Activated CD4-positive, alpha-beta T cell treated with anti-CD3 and anti-CD28 coated beads for 36 hours (primary cell): ENCODE data around the gene ANKRD31. TPM values are rescaled to one million over a fixed set of nuclear protein-coding genes. Genes with fewer than 3 reads are reported as not detected.
"Not testable (repeated sequence)": the region's sequence is repeated elsewhere in the genome, so short reads cannot be mapped to it uniquely, and the experiment has no call there.

Experiments
- ATAC-seq: fragments of 200-7000 bp; cut with Tn5 transposase; one replicate; pipeline ENCODE4 v1.10.0; 2021; ENCODE audit warnings: mild to moderate bottlenecking, moderate library complexity
- CTCF ChIA-PET: fragments of 350-600 bp; sonication (Branson Sonifier 250); formaldehyde crosslinking; loops from one replicate; lab custom pipeline; 2021; ENCODE audit warnings: antibody characterized with exemption; lab: Charles Lee
- POLR2A ChIA-PET: fragments of 350-600 bp; sonication (Branson Sonifier 250); formaldehyde crosslinking; loops from one replicate; lab custom pipeline; 2021; ENCODE audit warnings: antibody characterized with exemption, inconsistent platforms; lab: Charles Lee
- DNase-seq: peaks from one replicate; pipeline ENCODE4 v3.0.0-alpha.2; 2020
- H3K27ac Mint-ChIP-seq: one replicate; pipeline ENCODE4 v1.8.0; 2021; ENCODE audit warnings: mixed read lengths
- H3K27me3 Mint-ChIP-seq: one replicate; pipeline ENCODE4 v1.8.0; 2021; ENCODE audit warnings: mixed read lengths
- H3K36me3 Mint-ChIP-seq: one replicate; pipeline ENCODE4 v1.8.0; 2021; ENCODE audit warnings: low read depth, mixed read lengths
- H3K4me1 Mint-ChIP-seq: one replicate; pipeline ENCODE4 v1.8.0; 2021; ENCODE audit warnings: mixed read lengths
- H3K4me3 Mint-ChIP-seq: one replicate; pipeline ENCODE4 v1.8.0; 2021; ENCODE audit warnings: mild to moderate bottlenecking, moderate library complexity, mixed read lengths
- H3K9me3 Mint-ChIP-seq: one replicate; pipeline ENCODE4 v1.8.0; 2021; ENCODE audit warnings: low read depth, mixed read lengths
- intact Hi-C, 2 experiments: fragments of 100-400 bp; cut with DNase I in 1 of 2; cut with micrococcal nuclease in 1 of 2; formaldehyde crosslinking; loops; one replicate each; pipeline versions ENCODE4 v1.14.2 to v1.15.1; 2022 to 2024; cut with DNase I, micrococcal nuclease
- total RNA-seq, 2 experiments: library from RNA; stranded (reverse); gene quantifications; one replicate each; pipeline ENCODE4 v1.2.3, GENCODE V29; 2021

Gene ANKRD31
- total RNA-seq, 2 experiments from 2014 or later = 0.66 to 0.67 TPM

DNA sequence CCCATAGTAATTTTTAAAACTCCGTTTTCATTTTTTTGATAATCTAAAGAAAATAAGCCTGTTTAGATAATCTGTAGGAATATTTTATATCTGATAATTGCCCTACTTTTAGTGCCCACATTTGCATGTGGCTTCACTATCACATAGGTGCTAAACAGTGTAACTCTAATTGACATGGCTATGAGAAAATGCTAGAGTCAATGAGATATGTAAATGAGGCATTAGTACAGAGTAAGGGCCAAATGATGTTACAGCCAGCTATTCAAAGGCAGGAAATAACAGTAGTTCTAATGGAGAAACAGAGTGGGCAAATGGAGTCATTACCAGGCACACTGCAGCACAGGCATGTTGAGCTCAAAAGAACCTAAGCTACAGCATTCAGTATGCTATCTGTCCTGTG, 147.0 kb downstream of the ANKRD31 start:
- ChIA-PET CTCF (no interaction called here), POLR2A (no interaction called here)
- ATAC-seq (peak; percentile 28), DNase-seq (no peak)
- Mint-ChIP-seq H3K36me3 (no peaks in the 10 kb centered on the region), H3K4me1 (peaks cover 23% of the 10 kb centered on the region), H3K27me3 (no peaks in the 10 kb centered on the region), H3K27ac (no peak overlapping the region), H3K4me3 (no peak overlapping the region), H3K9me3 (no peaks in the 10 kb centered on the region)
- intact Hi-C loops = loop anchor here in 1 of 2 experiments (10.0 kb wide), 1 partner anchor 1155 kb away; no protein-coding TSS in a partner anchor

- intact Hi-C loops = loop anchor here in 1 of 2 experiments (10.0 kb wide), 1 partner anchor 1156 kb away; no protein-coding TSS in a partner anchor
- Mint-ChIP-seq H3K27ac (no peak overlapping the region), H3K9me3 (no peaks in the 10 kb centered on the region), H3K4me3 (no peak overlapping the region), H3K4me1 (peaks cover 19% of the 10 kb centered on the region), H3K27me3 (no peaks in the 10 kb centered on the region), H3K36me3 (no peaks in the 10 kb centered on the region)
- ATAC-seq = peak; percentile 89
- DNase-seq = peak; percentile 59
- CTCF ChIA-PET = interaction anchor here (0.7 kb wide), 1 partner anchor 1187 kb away, joined by 3 read pairs; no protein-coding TSS in a partner anchor
- POLR2A ChIA-PET = no interaction called here
Measured at GRCh38 chr5:75089137-75089536, 147.5 kb downstream of the ANKRD31 start.

- H3K4me1 Mint-ChIP-seq = peaks cover 19% of the 10 kb centered on the region
- ChIA-PET POLR2A (no interaction called here), CTCF (interaction anchor here (0.7 kb wide), 1 partner anchor 1186 kb away, joined by 3 read pairs; no protein-coding TSS in a partner anchor)
- no peaks in the 10 kb centered on the region for H3K36me3 Mint-ChIP-seq
- ATAC-seq = no peak
- no peaks in the 10 kb centered on the region for H3K27me3 Mint-ChIP-seq
- H3K4me3 Mint-ChIP-seq = no peak overlapping the region
- DNase-seq = no peak
- no peak overlapping the region for H3K27ac Mint-ChIP-seq
- no peaks in the 10 kb centered on the region for H3K9me3 Mint-ChIP-seq
- intact Hi-C loops = loop anchor here in 1 of 2 experiments (10.0 kb wide), 1 partner anchor 1156 kb away; no protein-coding TSS in a partner anchor
Measured at GRCh38 chr5:75088648-75089047, 148.0 kb downstream of the ANKRD31 start.

- peaks cover 6% of the 10 kb centered on the region for H3K4me1 Mint-ChIP-seq
- H3K27me3 Mint-ChIP-seq = no peaks in the 10 kb centered on the region
- no peak overlapping the region for H3K27ac Mint-ChIP-seq
- ChIA-PET POLR2A (no interaction called here), CTCF (no interaction called here)
- H3K9me3 Mint-ChIP-seq = no peaks in the 10 kb centered on the region
- H3K36me3 Mint-ChIP-seq = no peaks in the 10 kb centered on the region
- DNase-seq (no peak), ATAC-seq (no peak)
- H3K4me3 Mint-ChIP-seq = no peak overlapping the region
- intact Hi-C loops = loop anchor here in 1 of 2 experiments (10.0 kb wide), 1 partner anchor 1163 kb away; no protein-coding TSS in a partner anchor
Measured at GRCh38 chr5:75081510-75081909, 155.2 kb downstream of the ANKRD31 start.

DNA sequence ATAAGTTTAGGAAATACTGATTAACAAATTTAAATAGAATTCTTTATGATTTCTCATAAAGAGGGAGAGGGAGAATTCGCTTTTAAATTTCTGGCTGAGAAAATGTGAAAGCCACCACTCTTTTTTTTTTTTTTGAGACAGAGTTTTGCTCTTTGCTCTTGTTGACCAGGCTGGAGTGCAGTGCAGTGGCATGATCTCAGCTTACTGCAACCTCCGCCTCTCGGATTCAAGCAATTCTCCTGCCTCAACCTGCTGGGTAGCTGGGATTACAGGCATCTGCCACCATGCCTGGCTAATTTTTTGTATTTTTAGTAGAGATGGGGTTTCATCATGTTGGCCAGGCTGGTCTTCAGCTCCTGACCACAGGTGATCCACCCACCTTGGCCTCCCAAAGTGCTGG, 157.3 kb downstream of the ANKRD31 start:
- H3K27ac Mint-ChIP-seq, DNase-seq, POLR2A ChIA-PET, H3K36me3 Mint-ChIP-seq, H3K9me3 Mint-ChIP-seq, intact Hi-C loops, ATAC-seq, H3K4me3 Mint-ChIP-seq, H3K27me3 Mint-ChIP-seq: not testable (repeated sequence)
- CTCF ChIA-PET = interaction anchor here (1.3 kb wide), 1 partner anchor 8 kb away, joined by 3 read pairs; no protein-coding TSS in a partner anchor
- H3K4me1 Mint-ChIP-seq = peaks cover 11% of the 10 kb centered on the region

GRCh38 chr5:75078027-75078426, 158.7 kb downstream of the ANKRD31 start:
- Mint-ChIP-seq H3K27ac (no peak overlapping the region), H3K27me3 (no peaks in the 10 kb centered on the region), H3K4me1 (peaks cover 11% of the 10 kb centered on the region), H3K9me3 (no peaks in the 10 kb centered on the region), H3K36me3 (no peaks in the 10 kb centered on the region), H3K4me3 (no peak overlapping the region)
- ChIA-PET POLR2A (no interaction called here), CTCF (no interaction called here)
- DNase-seq (no peak), ATAC-seq (no peak)
- intact Hi-C loops = no loop called here

GRCh38 chr5:75072061-75072460, 164.6 kb downstream of the ANKRD31 start:
- DNase-seq = no peak
- POLR2A ChIA-PET = no interaction called here
- intact Hi-C loops = no loop called here
- no peak overlapping the region for H3K27ac Mint-ChIP-seq
- no peaks in the 10 kb centered on the region for H3K9me3 Mint-ChIP-seq
- no peaks in the 10 kb centered on the region for H3K36me3 Mint-ChIP-seq
- CTCF ChIA-PET = interaction anchor here (0.7 to 2.3 kb wide), 6 partner anchors 8 to 165 kb away, joined by 3 to 8 read pairs (median 4); partner anchors contain the start of gene ANKRD31
- peaks cover 7% of the 10 kb centered on the region for H3K4me1 Mint-ChIP-seq
- ATAC-seq = no peak
- no peak overlapping the region for H3K4me3 Mint-ChIP-seq
- H3K27me3 Mint-ChIP-seq = no peaks in the 10 kb centered on the region

DNA sequence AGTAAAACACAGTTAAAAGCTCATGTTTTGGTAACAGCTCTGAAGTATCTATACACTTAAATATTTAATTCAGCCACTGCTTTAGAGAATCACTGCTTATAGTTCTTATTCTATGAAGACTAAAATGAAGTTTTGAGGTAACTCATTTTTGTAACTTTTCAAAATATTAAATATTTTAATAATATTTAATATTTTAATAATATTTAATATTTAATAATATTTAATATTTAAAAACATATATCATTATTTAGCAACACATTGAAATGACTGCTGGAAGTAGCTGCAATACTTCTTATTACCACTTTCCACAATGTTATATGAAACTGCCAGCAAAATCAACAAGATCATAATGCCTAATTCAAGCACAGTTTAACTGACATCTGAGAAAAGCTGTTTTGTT, 165.6 kb downstream of the ANKRD31 start:
- POLR2A ChIA-PET = no interaction called here
- CTCF ChIA-PET = interaction anchor here (0.6 to 2.3 kb wide), 5 partner anchors 9 to 267 kb away, joined by 3 to 8 read pairs (median 4); partner anchors contain the start of gene ANKRD31
- no peaks in the 10 kb centered on the region for H3K9me3 Mint-ChIP-seq
- intact Hi-C loops = no loop called here
- H3K4me3 Mint-ChIP-seq = no peak overlapping the region
- peaks cover 15% of the 10 kb centered on the region for H3K4me1 Mint-ChIP-seq
- no peak overlapping the region for H3K27ac Mint-ChIP-seq
- no peak for DNase-seq
- no peaks in the 10 kb centered on the region for H3K27me3 Mint-ChIP-seq
- H3K36me3 Mint-ChIP-seq = no peaks in the 10 kb centered on the region
- no peak for ATAC-seq

- H3K4me3 Mint-ChIP-seq = no peak overlapping the region
- DNase-seq (no peak), ATAC-seq (no peak)
- H3K36me3 Mint-ChIP-seq = peaks cover 1% of the 10 kb centered on the region
- CTCF ChIA-PET = interaction anchor here (2.0 kb wide), 1 partner anchor 17 kb away, joined by 9 read pairs; no protein-coding TSS in a partner anchor
- POLR2A ChIA-PET = no interaction called here
- intact Hi-C loops = no loop called here
- H3K27me3 Mint-ChIP-seq = no peaks in the 10 kb centered on the region
- peaks cover 27% of the 10 kb centered on the region for H3K4me1 Mint-ChIP-seq
- no peak overlapping the region for H3K27ac Mint-ChIP-seq
- H3K9me3 Mint-ChIP-seq = peaks cover 2% of the 10 kb centered on the region
Measured at GRCh38 chr5:75067434-75067833, 169.2 kb downstream of the ANKRD31 start.

- ATAC-seq (no peak), DNase-seq (no peak)
- H3K27me3 Mint-ChIP-seq = no peaks in the 10 kb centered on the region
- H3K4me3 Mint-ChIP-seq = no peak overlapping the region
- H3K27ac Mint-ChIP-seq = peak overlapping the region; percentile 49
- peaks cover 62% of the 10 kb centered on the region for H3K4me1 Mint-ChIP-seq
- intact Hi-C loops = no loop called here
- peaks cover 2% of the 10 kb centered on the region for H3K9me3 Mint-ChIP-seq
- ChIA-PET POLR2A (no interaction called here), CTCF (no interaction called here)
- peaks cover 1% of the 10 kb centered on the region for H3K36me3 Mint-ChIP-seq
Measured at GRCh38 chr5:75062925-75063531, 173.7 kb downstream of the ANKRD31 start.

DNA sequence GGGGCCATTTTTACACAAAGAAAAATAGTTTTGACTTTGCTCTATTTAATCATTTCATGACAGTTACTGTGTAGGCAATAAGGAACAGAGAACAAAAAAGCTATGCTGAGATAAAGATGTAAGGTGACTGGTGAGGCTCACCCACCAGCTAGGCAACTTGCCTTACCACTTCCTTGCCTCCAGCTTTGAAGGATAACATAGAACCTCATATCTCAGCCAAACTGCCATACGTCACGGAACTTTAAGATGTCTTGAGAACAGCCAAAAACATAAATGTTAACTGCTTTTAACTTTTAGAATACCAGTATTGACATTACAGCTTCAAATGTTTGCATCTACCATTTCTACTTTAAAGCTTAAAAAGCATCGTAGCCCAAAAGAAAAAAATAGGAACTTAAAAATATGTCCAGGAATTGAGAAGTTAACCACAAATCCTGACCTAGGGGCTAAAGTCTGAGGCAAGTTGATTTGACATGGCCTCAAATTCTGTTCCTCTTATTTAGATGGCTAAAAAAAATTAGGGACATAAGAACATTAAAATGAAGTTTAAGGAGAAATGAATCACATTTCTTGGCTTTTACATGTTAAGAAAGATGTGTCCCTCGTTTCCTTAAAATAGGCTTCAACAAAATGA, 176.6 kb downstream of the ANKRD31 start:
- ChIA-PET POLR2A (interaction anchor here (0.7 to 1.4 kb wide), 3 partner anchors 12 to 508 kb away, joined by 3 read pairs; partner anchors contain the start of gene ANKRD31), CTCF (interaction anchor here (2.4 to 3.6 kb wide), 2 partner anchors 11 kb away, joined by 8 to 36 read pairs; no protein-coding TSS in a partner anchor)
- DNase-seq = peak; percentile 57
- intact Hi-C loops = no loop called here
- peak overlapping the region; percentile 90 for H3K27ac Mint-ChIP-seq
- H3K9me3 Mint-ChIP-seq = peaks cover 2% of the 10 kb centered on the region
- ATAC-seq = peak; percentile 75
- peaks cover 1% of the 10 kb centered on the region for H3K36me3 Mint-ChIP-seq
- no peaks in the 10 kb centered on the region for H3K27me3 Mint-ChIP-seq
- no peak overlapping the region for H3K4me3 Mint-ChIP-seq
- H3K4me1 Mint-ChIP-seq = peaks cover 76% of the 10 kb centered on the region
